Skin epidermis (tissue), 12 donors: ENCODE measurements around the gene PADI1.
A peak's percentile ranks its signal among the peaks of the same experiment; 100 is the strongest.
"Not testable (repeated sequence)": the region's sequence is repeated elsewhere in the genome, so short reads cannot be mapped to it uniquely, and the experiment has no call there.

Experiments used
- H3K27ac ChIP-seq, 21 experiments: fragments of 200-600 bp; sonication (generic) in 11 of 21; one replicate each; pipeline ENCODE4 v1.5.0; 2020; ENCODE audit warnings: mild to moderate bottlenecking in 3 of 21, inconsistent platforms in 2 of 21, moderate library complexity in 2 of 21
- H3K4me3 ChIP-seq, 7 experiments: fragments of 200-600 bp; sonication (generic) in 2 of 7; one replicate each; pipeline ENCODE4 v1.5.0; 2020; ENCODE audit warnings: inconsistent platforms in 2 of 7, mild to moderate bottlenecking in 2 of 7, moderate library complexity in 1 of 7

The PADI1 gene

DNA sequence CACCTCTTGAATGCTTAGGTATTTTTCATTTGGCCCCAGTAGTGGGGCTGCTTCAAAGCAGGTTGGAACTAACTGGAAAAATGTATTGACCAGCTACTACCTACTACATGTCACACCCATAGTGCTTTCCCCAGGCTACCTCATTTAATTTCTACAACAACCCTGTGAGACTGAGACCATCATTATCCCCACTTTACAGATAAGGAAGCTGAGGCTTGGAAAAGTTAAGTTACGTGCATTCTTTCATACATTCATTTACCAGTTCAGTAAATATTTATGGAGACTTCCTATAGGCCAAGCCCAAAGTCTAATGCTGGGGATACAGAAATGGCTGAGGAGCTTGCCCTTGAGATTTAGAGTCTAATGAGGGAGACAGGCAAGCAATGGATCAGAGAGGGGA, 29.5 kb downstream of the PADI1 start:
- Histone ChIP-seq H3K4me3 (no peak overlapping the region), H3K27ac (no peak overlapping the region)

DNA sequence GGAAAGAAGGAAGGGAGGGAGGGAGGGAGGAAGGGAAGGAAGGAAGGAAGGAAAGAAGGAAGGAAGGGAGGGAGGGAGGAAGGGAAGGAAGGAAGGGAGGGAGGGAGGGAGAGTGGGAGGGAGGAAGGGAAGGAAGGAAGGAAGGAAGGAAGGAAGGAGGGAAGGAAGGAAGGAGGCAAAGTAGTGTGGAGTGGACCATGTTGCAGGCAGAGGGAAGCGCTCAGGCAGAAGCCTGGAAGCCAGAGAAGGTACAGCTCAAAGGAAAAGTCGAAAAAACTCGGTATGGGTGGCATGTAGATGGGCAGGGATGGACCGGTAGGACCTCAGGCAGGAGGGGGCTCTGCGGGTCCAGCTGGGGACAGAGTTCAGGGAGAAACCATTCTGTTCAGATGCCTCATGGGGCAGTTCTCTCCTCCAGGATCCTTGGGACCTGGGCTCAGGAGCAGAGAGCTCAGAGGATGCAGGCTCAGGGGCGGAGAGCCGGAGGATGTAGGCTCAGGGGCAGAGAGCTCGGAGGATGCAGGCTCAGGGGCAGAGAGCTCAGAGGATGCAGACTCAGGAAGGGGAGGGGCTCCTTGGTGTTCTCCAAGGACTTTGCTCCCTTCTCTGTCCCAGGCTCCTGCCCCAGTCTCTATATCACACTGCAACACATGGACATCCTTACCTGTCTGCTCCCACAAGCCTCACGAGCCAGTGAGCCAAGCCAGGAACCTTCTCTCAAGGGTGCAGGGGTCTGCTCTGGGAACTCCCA, 30.4 kb downstream of the PADI1 start:
- H3K27ac ChIP-seq, result no peak overlapping the region
- no peak overlapping the region for H3K4me3 ChIP-seq

DNA sequence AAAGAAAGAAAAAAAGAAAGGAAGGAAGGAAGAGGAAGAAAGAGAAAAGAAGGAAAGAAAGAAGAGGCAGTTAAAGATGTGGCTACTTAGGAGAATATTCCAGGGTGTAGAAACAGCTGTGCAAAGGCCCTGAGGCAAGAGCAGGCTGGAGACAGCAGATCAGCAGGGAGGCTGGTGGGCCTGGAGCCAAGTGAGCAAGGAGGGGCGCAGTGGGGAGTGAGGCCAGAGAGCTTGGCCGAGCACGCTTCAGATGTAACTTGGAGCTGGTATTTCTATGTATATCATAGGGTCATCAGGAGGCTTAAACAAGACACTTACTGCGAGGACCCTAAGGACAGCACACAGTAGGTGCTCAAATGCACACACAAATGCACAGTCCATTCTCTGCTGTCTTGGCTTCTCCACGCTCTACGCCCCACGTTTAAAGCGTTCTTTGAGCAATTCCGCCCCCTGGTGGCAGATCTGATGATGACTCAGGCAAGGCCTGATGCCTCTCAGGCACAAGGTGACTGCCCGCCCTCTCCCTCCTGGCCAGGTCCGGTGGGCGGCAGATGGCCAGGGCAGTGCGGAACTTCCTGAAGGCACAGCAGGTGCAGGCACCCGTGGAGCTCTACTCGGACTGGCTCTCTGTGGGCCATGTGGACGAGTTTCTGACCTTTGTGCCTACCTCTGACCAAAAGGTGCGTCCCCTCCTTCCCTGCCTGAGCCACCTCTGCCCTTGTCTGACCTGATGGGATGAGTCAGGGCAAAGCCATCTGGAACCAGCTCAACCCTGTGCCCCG, 32.0 kb downstream of the PADI1 start:
- no peak overlapping the region for H3K27ac ChIP-seq
- H3K4me3 ChIP-seq, result no peak overlapping the region

- Histone ChIP-seq H3K27ac (no peak overlapping the region), H3K4me3 (no peak overlapping the region)
Measured at GRCh38 chr1:17237561-17237903, 32.6 kb downstream of the PADI1 start.

DNA sequence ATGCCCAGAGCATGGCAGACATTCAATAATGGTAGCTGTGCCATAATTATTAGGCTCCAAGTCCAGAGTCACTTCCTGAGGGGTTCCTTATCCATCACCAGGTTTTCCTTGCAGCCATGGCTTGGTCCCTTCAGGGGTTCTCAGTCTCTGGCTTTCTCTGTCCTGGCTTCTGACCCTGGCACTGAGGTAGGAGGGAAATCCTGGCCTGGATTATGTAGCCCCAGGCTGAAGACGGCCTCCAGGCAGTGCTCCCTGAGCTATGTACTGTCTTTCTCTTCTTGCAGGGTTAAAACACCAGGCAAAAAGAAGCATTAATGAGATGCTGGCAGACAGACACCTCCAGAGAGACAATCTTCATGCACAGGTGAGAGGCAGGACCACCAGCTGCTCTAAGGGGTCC, 34.5 kb downstream of the PADI1 start:
- no peak overlapping the region for H3K27ac ChIP-seq

GRCh38 chr1:17241011-17241779, 36.3 kb downstream of the PADI1 start:
- H3K4me3 ChIP-seq, H3K27ac ChIP-seq: not testable (repeated sequence)

More for the DNA sequence above, 34.5 kb downstream of the PADI1 start:
- H3K4me3 ChIP-seq, result no peak overlapping the region

GRCh38 chr1:17241780-17242074, 36.8 kb downstream of the PADI1 start:
- H3K27ac ChIP-seq, H3K4me3 ChIP-seq: not testable (repeated sequence)

GRCh38 chr1:17243274-17243673, 38.3 kb downstream of the PADI1 start:
- Histone ChIP-seq H3K4me3 (no peak overlapping the region), H3K27ac (no peak overlapping the region)

- Histone ChIP-seq H3K27ac (peak overlapping the region in 1 of 21 experiments; percentile 56), H3K4me3 (no peak overlapping the region)
Measured at GRCh38 chr1:17244821-17245740, 40.2 kb downstream of the PADI1 start.

DNA sequence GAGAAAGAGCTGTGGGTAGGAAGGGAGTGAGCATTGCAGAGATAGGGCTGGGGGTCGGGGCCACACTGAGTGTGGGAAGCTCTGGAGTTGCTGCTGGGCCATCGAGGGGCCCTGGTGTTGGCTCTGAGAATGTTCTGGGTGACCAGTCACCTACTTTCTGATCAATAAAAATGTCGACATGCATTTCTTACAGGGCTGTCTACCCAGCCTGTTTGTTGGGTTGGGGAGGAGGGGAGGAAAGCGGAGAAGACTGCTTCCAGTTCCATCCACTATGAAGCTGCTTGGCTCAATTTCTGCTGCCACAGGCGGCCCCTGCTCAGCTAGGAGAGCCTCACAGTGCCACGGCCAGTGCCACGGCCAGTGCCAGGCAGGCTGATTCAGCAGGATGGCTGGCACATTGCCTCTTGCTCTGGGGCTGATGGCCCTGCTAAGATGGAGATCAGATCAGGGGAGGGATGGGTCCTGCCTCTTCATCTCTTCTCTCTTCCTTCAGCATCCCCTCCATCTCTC, 40.9 kb downstream of the PADI1 start:
- H3K27ac ChIP-seq, result peak overlapping the region in 1 of 21 experiments; percentile 56
- H3K4me3 ChIP-seq, result no peak overlapping the region

GRCh38 chr1:17246971-17247370, 42.0 kb downstream of the PADI1 start:
- Histone ChIP-seq H3K27ac (no peak overlapping the region), H3K4me3 (no peak overlapping the region)

DNA sequence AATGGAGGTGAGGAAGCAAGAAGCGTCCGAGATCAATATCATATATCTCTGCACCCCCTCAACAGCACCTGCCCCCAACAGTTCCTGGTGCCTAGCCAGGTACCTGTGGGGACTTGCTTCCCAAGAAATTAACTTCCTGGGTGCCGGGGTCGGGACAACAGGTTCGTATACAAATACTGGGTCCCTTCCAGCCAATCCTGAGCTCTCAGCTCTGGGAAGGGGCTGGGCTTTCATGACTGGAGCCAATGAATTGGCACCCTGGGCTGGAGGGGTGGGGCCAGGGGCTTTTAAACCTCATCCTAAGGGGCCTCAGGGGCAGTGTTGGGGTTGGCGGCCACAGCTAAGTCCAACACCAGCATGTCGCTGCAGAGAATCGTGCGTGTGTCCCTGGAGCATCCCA, 43.9 kb downstream of the PADI1 start, which contains the start of gene PADI3:
PADI3 (plus strand) TSS at position 318 of the 400 bp plus-strand sequence; CDS start at position 358, 40 bp downstream.
- Histone ChIP-seq H3K27ac (no peak within 1 kb of the TSS), H3K4me3 (no peak within 1 kb of the TSS)

DNA sequence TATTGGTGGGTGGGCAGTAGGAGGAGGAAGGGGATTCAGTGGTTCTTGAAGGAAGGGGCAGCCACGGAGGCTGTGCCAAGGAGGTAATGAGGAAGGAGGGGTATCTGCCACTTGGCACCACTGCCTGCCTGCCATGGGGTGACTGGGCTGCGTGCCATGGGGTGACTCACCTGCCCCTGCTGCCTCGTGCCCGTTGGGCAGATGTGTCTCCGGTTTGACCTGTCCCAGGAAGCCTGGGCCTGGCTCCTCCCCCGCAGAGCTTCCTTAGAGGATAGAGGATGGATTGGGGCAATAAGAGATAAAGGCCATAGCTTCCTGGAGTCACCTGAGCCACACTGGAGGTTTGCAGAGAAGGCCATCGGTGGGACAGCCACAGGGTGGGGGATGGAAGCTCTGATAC, 45.7 kb downstream of the PADI1 start:
- Histone ChIP-seq H3K27ac (peak overlapping the region in 2 of 21 experiments; percentile 10 to 37), H3K4me3 (no peak overlapping the region)

- Histone ChIP-seq H3K4me3 (no peak overlapping the region), H3K27ac (peak overlapping the region in 2 of 21 experiments; percentile 10 to 37)
Measured at GRCh38 chr1:17251246-17251645, 46.3 kb downstream of the PADI1 start.

GRCh38 chr1:17251701-17252376, 46.9 kb downstream of the PADI1 start:
- Histone ChIP-seq H3K4me3 (no peak overlapping the region), H3K27ac (no peak overlapping the region)

GRCh38 chr1:17255336-17255735, 50.4 kb downstream of the PADI1 start:
- no peak overlapping the region for H3K4me3 ChIP-seq
- no peak overlapping the region for H3K27ac ChIP-seq

DNA sequence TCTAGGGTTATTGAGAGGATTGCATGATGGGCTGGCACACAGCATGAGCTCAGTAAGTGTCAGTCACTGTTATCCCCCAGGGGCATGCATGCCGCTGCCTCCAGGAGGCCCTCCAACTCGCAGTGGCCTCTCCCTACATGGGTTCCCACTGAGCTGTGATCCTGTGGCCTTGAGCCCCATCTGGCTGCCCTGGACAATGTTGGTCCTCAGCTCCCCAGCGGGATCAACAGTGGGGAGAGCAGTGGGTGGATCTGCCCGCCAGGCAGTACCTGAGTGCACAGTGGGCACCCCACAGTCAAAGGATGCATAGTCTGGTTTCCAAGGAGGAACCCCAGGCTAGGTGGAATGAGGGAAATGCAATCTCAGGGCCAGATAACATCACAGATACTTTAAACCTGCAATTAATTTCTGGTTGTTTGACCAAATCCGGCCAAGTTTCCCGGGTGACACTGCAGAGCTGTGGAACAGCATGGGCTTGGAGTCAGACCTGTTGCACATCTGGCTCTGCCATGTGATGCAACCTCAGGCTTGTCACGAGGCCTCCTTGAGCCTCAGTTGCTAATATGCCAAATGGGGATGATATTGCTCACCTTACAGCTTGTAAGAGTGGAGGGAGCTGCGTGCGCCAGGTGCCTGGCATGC, 53.3 kb downstream of the PADI1 start:
- H3K27ac ChIP-seq, result peak overlapping the region in 1 of 21 experiments; percentile 56
- H3K4me3 ChIP-seq, result no peak overlapping the region

- no peak overlapping the region for H3K4me3 ChIP-seq
- peak overlapping the region in 1 of 21 experiments; percentile 56 for H3K27ac ChIP-seq
Measured at GRCh38 chr1:17258758-17259130, 53.8 kb downstream of the PADI1 start.
